H1 (cell line): ENCODE results near the gene TEAD4.

Source experiments
- EP300 ChIP-seq, 2 experiments: IDR thresholded peaks; 1 replicate in 1 of 2; 2 replicates in 1 of 2; pipeline ENCODE4 v1.6.1; 2011 to 2012; ENCODE audit warnings: low read depth in 2 of 2, low read length in 2 of 2, mild to moderate bottlenecking in 2 of 2, borderline replicate concordance in 1 of 2, inconsistent platforms in 1 of 2, moderate library complexity in 1 of 2
- HDAC2 ChIP-seq, 2 experiments: fragments of 300-600 bp in 1 of 2; sonication (generic) in 1 of 2; IDR thresholded peaks; 2 replicates each; pipeline ENCODE4 v1.6.1; 2011 to 2012; ENCODE audit warnings: low read depth in 2 of 2, low read length in 2 of 2, mild to moderate bottlenecking in 2 of 2, moderate library complexity in 2 of 2, borderline replicate concordance in 1 of 2, inconsistent platforms in 1 of 2
- TEAD4 ChIP-seq: IDR thresholded peaks from 2 replicates; pipeline ENCODE4 v1.6.1; 2012; ENCODE audit warnings: low read depth, low read length, inconsistent platforms, mixed read lengths
- TF ChIP-seq, protein P1 (sequence below), 3 experiments: IDR thresholded peaks; 1 replicate in 2 of 3; 2 replicates in 1 of 3; pipeline versions ENCODE4 v1.5.1 to v1.6.1; 2011; ENCODE audit warnings: low read length in 3 of 3, mild to moderate bottlenecking in 3 of 3, inconsistent platforms in 2 of 3, low read depth in 1 of 3, moderate library complexity in 1 of 3; ENCODE audit not compliant: insufficient read depth in 1 of 3; ENCODE audit errors: control extremely low read depth in 1 of 3
- TF ChIP-seq, protein P2 (sequence below): IDR thresholded peaks from 2 replicates; pipeline ENCODE4 v1.6.1; 2011; ENCODE audit warnings: low read length, improper control_type of control experiment

DNA sequence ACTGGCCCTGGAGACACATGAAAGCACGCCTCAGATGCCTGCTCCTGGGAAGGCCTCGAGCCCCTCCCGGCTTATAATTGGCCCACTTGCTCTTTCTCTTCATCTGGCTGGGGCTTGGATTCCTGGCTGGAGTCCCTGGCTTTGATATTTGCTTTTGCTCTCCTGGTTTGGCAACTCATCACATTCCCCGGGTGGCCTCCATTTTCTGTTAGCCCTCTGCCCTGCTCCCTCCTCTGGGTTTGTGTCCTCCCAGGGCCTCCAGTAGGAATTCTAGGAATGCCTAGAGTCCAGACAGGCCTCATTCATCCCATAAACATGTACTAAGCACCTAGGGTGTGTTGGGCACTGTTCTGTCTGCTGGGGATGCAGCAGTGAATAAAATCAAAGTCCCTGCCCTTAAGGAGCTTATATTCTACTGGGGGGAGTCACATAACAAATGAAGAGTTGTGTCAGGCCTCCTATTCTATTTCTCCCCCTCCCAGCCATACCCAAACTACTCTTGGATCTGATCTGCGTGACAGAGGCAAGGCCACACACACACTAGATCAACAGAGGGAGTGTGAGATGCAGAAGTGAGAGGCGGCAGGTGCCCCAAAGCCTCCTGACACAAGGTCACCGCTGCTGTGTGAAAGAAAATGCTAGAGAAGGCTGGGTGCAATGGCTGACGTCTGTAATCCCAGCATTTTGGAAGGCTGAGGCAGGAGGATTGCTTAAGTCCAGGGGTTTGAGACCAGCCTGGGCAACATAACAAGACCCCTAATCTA, 96.7 kb downstream of the TEAD4 start:
- TF ChIP-seq TEAD4: peak; percentile 90
- TF ChIP-seq, protein P1, sequence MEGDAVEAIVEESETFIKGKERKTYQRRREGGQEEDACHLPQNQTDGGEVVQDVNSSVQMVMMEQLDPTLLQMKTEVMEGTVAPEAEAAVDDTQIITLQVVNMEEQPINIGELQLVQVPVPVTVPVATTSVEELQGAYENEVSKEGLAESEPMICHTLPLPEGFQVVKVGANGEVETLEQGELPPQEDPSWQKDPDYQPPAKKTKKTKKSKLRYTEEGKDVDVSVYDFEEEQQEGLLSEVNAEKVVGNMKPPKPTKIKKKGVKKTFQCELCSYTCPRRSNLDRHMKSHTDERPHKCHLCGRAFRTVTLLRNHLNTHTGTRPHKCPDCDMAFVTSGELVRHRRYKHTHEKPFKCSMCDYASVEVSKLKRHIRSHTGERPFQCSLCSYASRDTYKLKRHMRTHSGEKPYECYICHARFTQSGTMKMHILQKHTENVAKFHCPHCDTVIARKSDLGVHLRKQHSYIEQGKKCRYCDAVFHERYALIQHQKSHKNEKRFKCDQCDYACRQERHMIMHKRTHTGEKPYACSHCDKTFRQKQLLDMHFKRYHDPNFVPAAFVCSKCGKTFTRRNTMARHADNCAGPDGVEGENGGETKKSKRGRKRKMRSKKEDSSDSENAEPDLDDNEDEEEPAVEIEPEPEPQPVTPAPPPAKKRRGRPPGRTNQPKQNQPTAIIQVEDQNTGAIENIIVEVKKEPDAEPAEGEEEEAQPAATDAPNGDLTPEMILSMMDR (IDR thresholded peaks at IDR 0.05; ENCODE audit: control extremely low read depth in 1 of 3, insufficient read depth in 1 of 3, low read depth in 1 of 3, low read length in 3 of 3): no peak
- TF ChIP-seq, protein P2, sequence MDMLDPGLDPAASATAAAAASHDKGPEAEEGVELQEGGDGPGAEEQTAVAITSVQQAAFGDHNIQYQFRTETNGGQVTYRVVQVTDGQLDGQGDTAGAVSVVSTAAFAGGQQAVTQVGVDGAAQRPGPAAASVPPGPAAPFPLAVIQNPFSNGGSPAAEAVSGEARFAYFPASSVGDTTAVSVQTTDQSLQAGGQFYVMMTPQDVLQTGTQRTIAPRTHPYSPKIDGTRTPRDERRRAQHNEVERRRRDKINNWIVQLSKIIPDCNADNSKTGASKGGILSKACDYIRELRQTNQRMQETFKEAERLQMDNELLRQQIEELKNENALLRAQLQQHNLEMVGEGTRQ: peak; percentile 43
- TF ChIP-seq EP300 (IDR thresholded peaks at IDR 0.05; ENCODE audit: borderline replicate concordance in 1 of 2, low read depth in 2 of 2, low read length in 2 of 2): no peak
- no peak for TF ChIP-seq HDAC2 (IDR thresholded peaks at IDR 0.05; ENCODE audit: borderline replicate concordance in 1 of 2, low read depth in 2 of 2, low read length in 2 of 2)
